Fibroblast of villous mesenchyme (primary cell): Measurements from ENCODE around the gene ATP6V1G2. TPM values are rescaled to one million over a fixed set of nuclear protein-coding genes. Genes with fewer than 3 reads are reported as not detected.
A peak's percentile ranks its signal among the peaks of the same experiment; 100 is the strongest.
"Not testable (repeated sequence)": the region's sequence is repeated elsewhere in the genome, so short reads cannot be mapped to it uniquely, and the experiment has no call there.

Experiments
- DNase-seq: peaks from one replicate; pipeline ENCODE4 v3.0.0-alpha.2; 2010; ENCODE audit warnings: low read depth
- H3K4me3 ChIP-seq: 2 replicates; pipeline ENCODE4 v1.5.1; 2011; ENCODE audit warnings: low read depth, mild to moderate bottlenecking, low read length
- CTCF ChIP-seq: IDR thresholded peaks from 2 replicates; pipeline ENCODE4 v1.5.1; 2012; ENCODE audit warnings: low read depth, mild to moderate bottlenecking, low read length; ENCODE audit not compliant: insufficient read depth
- total RNA-seq: library from RNA; depleted of rRNA; stranded (reverse); fragments of >200 nt; gene quantifications from 2 replicates; pipeline ENCODE4 v1.2.3, GENCODE V29; 2012

Gene ATP6V1G2
- 1.3 and 3.0 TPM in 2 replicates for total RNA-seq

DNA sequence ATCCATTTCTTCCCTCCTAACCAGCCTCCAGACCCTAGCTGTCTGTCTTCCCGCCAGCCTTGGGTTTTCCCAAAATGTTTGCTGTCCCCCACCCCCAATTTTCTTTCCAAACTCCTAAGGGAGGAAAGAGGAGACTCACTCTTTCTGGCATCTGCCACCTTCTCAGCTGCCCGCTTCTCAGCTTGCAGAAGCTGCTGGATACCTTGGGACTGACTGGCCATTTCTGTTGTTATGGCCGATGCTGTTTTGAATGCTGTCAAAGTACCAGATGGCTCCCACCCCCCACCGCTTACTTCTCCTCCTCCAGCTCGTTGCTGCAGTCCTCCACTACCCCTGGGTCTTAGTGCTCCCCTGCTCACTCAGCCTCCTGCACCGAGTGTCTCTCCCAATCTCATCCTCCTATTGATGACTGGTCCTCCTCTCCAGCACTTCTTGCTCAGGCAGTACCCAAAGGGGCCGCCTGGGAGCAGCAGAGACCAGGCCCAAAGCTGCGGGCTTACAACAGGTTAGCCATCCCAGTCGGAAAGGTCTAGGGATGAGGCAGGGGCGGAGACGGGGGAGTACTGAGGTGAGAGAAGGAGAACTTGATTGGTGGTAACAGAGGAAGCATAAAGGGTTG, at the start of gene ATP6V1G2:
Gene ATP6V1G2, minus strand, starts transcription at position 270 of the 619 bp plus-strand sequence. Its CDS starts 49 bp downstream, at position 221.
- peak; percentile 93 for DNase-seq
- TF ChIP-seq CTCF, result peak; percentile 100
- H3K4me3 ChIP-seq, result peak within 1 kb of the TSS; percentile 64

DNA sequence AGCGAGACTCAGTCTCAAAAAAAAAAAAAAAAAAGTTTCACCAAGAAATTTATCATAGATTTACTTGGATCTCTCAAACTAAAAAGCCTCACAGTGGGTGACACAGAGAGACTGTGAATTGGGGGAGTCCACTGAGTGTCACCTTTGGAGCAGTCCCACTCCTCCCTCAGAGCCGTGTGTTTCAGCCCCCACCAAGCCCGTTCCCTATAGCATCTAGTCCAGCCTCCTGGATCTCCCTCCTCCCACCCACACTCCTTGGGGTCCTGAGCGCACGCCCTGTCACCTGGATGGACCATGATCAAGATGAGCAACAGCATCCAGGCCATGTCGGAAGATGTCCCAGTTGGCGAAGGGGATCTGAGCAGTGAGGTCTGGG, 46.0 kb upstream of the ATP6V1G2 start:
- no peak for DNase-seq
- no peak for TF ChIP-seq CTCF

GRCh38 chr6:31590691-31591090, 44.3 kb upstream of the ATP6V1G2 start:
- not testable (repeated sequence) for DNase-seq, H3K4me3 ChIP-seq

More for the DNA sequence above, 46.0 kb upstream of the ATP6V1G2 start:
- no peak overlapping the region for H3K4me3 ChIP-seq

DNA sequence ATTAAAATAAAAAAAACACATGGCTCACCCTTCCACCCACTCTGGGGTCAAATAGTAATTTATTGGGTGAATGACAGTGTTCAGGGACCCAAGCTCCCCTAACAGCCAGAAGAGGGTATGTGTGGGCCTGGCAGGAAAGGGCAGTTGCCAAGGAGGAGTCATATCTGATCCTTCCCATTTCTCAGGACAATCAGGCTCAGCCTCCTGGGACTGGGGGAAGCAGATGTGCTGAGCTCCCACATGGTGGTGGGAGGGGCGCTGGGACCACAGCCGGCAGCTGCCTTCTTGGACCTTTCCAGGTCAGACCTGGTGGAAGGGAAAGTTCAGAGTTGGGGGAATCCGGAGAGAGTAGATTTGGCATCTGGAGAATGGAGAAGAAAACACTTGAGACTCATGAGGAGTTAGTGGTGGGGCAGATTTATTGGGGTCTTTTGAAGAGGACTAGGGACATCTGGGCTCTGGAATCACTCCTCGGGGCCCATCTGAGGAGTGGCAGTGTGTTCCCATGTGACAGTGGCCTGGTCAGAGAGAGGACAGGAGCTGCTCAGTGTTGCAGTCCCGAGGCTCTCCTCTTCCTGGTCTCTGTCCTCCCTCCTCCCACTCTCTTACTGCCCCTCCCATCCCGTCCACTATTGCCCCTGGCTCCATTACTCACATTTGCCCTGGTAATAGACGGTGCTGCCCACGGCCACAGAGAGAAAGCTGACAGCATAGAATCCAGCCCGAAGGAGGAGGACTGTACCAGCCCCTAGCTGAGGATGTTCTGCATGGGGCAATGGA, 42.7 kb upstream of the ATP6V1G2 start:
- no peak overlapping the region for H3K4me3 ChIP-seq
- no peak for TF ChIP-seq CTCF
- DNase-seq, result no peak

GRCh38 chr6:31587791-31588777, 41.7 kb upstream of the ATP6V1G2 start:
- DNase-seq, result no peak
- no peak for TF ChIP-seq CTCF
- no peak overlapping the region for H3K4me3 ChIP-seq

DNA sequence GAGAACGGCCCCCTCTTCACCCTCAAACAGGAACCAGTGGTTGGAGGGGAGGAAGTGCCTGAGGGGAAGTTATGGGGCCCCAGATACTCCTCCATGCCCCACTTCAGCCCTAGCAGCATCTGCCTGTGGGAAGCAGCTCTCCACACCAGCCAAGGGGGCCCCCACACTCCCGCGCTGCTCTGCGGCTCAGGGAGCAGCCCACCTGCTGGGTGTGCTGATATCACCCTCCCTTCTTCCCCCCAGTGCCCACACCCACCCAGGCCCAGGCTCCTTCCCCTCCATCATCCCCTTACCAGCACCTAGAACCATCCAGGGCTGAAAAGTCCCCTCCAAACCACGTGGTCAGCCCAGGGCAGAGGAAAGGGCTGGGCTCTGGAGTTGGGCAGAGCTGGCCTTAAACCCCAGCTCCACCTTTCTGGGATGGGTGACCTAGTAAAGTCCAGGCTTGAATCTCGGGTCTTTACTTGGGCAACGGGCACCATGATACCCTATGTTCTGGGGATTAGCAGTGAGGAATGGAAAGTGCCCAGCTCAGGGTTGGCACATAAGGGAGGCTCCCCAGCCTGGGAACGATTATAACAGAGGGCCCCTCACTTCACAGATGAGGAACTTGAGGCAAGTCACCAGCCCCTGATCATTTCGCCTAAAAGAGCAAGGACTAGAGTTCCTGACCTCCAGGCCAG, 40.3 kb upstream of the ATP6V1G2 start:
- no peak overlapping the region for H3K4me3 ChIP-seq
- no peak for TF ChIP-seq CTCF
- no peak for DNase-seq
